T-helper 1 cell treated with Interleukin-12 subunit alpha and Interleukin-12 subunit beta and Interleukin-4 antibody, amounts not matched to agents 30 ng/mL and 1 ng/mL, for 36 hours (primary cell): ENCODE results near the gene HLA-E. TPM values are rescaled to one million over a fixed set of nuclear protein-coding genes. Genes with fewer than 3 reads are reported as not detected.
"Not testable (repeated sequence)": the region's sequence is repeated elsewhere in the genome, so short reads cannot be mapped to it uniquely, and the experiment has no call there.

ENCODE experiments used
- intact Hi-C: fragments of 100-400 bp; cut with micrococcal nuclease; formaldehyde crosslinking; loops from one replicate; pipeline ENCODE4 v1.15.1; 2024
- total RNA-seq: library from RNA; stranded (reverse); gene quantifications from 2 replicates; pipeline ENCODE4 v1.2.3, GENCODE V29; 2022

Gene HLA-E
- total RNA-seq, 1 donor from 2014 or later = 499 TPM

DNA sequence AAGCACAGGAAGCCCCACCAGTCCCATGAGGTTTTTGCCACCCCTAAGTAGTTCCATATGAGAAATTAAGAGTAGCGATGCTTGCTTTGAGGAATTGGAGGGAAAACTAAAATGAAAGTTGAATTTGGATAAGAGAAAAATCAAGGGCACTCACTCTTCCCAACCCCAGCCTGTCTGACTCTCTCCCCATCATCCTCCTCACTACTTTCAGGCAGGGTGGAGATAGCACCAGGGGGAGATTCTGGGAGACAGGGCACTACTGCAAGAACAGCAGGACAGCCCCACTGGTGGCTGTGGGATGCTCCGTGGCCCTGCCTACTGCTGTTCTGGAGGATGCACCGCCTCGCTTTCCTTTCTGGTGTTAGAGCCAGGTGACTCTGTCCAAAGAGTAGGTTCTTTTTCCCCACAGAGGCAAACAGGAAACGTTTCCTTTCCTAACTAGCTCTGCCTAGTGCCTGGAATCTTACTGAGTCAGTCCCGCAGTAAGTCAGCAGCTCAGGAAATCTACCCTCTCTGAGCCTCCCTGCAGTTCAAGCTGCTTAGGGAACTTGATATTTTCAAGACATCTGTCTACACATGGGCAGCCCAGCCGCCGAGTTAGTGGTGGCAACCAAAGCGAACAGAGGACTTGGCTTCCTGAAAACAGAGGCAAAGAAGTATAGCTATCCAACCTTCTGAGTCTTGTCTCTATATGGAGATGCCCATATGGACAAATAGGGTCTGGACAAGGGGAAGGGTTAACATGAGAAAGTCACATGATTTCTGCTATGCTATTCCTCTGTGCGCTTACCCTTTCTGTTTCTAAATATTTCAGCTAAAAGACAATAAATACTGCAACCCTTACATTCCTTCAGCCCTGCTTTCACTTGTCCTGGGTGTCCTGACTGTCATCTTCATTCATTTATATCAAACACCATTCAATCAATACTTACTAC is 11.4 kb downstream of the HLA-E start:
- intact Hi-C loops = loop anchor here (1.0 kb wide), 1 partner anchor 9 kb away; no protein-coding TSS in a partner anchor

DNA sequence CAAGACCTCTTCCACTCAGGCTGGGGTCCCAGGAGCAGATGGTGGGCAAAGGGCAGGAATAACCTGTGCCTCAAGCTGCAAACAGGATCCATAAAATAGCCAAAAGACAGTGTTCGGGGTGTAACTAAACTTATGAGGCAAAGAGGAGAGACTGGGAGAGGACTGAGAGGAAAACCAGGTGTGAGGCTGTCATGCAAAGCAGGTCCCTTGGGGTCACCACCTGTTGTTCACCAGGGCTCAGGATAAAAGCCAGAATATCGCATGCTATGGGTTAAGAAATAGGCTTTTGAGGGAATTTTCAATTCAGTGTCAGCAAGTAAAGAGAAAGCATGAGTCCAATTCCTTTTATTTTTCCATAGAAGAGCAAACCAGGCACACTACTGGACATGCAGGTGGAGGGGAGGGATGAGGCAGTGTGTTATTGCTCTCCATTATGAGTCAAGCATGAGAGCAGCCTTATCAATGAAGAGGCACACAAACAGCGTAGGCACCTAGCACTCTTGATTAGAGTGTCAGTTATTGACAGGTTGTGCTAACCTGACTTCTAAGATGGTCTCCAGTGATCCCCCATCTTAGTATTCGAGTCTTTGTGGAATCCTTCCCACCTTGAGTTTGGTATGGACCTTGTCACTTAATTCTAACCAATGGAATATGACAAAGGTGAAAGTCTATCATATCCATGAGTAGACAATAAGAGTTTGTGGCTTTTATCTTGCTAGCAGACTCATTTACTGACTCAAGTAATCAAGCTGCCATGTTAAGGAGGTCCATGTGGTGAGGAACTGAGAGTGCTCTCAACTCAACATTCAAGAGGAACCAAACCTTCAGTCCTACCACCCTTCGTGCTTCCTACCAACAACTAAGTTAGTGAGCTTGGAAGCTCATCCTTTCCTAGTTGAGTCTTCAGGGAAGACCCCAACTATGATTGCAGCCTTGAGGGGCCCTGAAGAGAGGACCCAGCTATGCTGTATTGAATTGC is 18.8 kb downstream of the HLA-E start:
- intact Hi-C loops = loop anchor here (1.0 kb wide), 1 partner anchor 8 kb away; no protein-coding TSS in a partner anchor

DNA sequence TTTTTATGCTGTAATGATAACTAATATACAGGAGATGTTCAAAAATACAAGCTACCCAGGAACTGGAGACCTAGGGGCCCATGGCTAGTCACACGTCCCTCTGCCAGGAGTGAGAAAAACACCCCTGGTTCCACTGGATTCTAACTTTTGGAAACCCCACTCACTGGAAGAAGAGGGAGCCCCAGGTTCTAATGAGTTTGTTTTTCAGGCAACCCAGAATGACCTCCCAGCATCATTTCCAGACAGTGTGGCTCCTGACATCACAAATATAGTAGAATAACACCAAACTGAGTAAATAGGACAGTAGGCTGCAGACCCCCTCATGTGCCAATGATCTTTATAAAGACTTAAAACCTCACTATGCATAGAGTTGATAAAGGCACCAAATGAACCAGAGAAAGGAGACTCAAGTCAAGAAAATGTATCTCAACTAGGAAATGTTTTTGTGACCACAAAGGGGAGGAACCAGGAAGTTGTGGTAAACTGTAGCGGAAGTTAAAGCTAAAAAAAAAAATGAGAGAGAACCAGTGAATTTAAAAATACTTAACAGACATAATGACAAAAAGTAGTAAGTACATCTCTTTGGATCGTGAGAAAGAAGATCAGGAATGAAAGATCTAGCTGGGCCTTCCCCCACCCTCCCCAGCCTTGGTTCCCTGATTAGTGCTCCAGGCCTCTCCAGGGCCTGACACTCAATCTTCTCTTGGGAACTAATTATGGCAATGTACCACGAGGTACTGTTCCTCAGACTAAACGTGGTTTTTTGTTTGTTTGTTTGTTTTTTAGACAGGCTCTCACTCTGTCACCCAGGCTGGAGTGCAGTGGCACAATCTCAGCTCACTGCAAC is 19.8 kb downstream of the HLA-E start:
- intact Hi-C loops = loop anchor here (1.0 kb wide), 4 partner anchors 7 to 20 kb away; partner anchors contain the start of gene HLA-E

DNA sequence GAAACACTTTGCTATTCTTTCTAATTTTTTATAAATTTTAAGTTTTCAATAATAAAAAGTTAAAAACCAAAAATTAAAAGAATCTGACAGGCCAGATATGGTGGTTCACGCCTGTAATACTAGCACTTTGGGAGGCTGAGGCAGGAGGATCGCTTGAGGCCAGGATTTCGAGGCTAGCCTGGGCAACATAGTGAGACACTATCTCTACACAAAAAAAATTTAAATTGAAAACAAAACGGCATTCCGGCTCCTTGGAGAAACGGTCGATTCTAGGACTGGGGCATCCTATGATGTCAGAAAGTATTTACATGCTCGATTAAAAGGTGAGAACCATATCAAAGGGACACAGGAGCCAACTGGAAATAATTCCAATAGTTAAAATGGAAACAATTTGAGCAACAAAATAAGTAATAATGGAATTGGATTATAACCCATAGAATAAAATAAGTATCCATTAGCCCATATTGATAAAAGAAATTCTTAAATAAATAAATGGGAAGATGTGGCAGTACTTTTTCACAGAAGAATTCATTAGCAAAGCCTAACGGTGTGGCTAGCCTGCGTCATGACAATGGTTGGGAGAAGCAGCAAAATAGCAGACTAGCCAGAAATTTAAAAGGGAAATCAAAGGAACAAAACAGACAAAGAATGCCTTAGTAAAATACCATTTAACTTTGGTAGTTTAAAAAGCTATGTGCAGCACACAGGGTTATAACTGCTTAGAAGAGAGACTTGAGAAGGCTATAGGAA is 21.3 kb downstream of the HLA-E start:
- intact Hi-C loops = no loop called here

DNA sequence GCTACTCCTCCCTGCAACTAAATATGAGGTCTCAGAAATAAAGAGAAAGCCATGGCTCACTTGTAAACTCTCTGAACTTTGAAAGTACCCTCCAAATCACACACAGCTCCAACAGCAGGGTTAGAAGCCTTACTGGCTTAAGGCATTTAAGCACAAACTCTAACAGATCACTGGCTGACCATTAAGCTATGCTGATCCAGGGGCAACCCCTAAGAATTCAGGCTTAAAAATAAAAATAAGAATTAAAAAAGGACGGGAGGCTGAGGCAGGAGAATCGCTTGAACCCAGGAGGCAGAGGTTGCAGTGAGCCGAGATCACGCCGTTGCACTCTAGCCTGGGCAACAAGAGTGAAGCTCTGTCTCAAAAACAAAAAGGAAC is 21.8 kb downstream of the HLA-E start:
- intact Hi-C loops = no loop called here

DNA sequence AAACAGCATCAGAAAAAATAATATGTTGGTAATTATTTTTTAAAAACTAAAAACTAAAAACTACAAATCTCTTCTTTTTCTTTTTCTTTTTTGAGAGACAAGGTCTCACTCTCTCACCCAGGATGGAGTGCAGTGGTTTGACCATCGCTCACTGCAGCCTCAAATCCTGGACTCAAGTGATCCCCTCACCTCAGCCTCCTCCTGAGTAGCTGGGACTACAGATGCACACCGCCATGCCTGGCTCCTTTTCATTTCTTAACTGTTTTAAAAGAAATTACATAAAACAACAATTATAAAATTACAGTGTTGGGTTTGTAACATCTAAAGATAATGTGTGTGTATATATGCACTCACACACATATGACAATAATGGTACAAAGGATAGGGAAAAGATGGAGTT is 24.1 kb downstream of the HLA-E start:
- intact Hi-C loops = no loop called here

DNA sequence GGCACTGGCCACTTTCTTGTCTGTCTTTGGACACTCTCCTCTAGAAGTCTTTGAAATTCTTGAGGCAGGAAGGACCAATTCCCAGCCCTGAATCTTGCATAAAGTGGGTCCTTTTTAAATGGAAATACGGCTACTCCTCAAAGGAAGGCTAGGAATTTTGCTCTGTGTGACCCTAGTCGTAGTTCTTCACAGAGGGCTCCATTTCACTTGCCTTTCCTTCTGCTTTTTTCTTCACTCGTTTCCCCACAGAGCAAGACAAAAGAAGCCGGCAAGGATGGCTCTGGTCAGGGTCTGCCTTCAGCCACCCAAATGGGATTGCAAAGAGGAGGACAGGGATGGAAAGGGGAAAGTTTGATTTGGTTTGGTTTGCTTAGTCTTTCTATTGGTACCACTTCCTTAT is 25.8 kb downstream of the HLA-E start:
- intact Hi-C loops = no loop called here

DNA sequence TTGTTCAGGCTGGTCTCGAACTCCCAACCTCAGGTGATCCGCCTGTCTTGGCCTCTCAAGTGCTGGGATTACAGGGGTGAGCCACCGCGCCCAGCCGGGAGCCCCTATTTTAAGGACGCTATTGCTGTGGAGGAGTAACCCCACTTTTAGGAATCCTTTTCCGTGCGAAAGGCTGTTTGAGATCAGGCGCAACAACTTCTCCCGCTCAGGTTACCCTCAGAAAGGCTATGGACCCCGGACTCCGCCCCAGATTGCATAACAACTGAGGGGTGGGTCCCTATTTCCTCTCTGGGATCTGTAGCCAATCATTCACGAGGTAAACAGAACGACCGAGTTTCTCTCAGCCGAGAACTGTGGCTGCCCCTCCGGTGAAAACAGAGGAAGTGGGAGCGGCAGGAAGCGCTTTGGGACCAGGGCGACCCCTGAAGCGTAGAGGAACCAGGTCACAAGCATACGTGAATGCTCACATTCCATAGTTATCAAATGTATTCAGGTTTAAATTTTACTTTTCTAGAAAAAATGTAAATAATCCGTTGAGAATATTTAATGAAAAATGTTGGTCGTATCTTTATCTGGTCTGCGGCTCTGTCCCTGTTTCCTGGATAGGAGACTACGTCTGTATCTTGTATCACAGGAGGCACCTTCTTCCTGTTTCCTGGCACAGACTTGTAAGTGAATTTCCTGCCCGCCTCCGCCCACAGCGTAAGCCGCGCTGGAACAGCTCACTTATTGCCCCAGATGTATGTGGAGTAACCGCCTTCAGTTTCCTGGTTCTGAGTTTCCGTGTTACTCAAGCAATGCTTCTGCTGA is 26.8 kb downstream of the HLA-E start:
- intact Hi-C loops = loop anchor here (1.0 kb wide), 6 partner anchors 8 to 221 kb away; partner anchors contain the start of genes ABCF1, GNL1 and HLA-E

DNA sequence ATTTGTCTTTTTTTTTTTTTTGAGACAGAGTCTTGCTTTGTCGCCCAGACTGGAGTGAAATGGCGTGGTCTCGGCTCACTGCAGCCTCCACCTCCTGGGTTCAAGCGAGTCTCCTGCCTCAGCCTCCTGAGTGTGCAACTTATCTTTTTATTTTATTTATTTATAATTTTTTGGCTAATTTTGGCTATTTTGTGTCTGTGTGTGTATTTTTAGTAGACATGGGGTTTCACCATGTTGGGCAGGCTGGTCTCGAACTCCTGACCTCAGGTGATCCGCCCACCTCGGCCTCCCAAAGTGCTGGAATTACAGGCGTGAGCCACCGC is 27.4 kb downstream of the HLA-E start:
- intact Hi-C loops = loop anchor here (1.0 kb wide), 6 partner anchors 8 to 221 kb away; partner anchors contain the start of genes ABCF1, GNL1 and HLA-E

DNA sequence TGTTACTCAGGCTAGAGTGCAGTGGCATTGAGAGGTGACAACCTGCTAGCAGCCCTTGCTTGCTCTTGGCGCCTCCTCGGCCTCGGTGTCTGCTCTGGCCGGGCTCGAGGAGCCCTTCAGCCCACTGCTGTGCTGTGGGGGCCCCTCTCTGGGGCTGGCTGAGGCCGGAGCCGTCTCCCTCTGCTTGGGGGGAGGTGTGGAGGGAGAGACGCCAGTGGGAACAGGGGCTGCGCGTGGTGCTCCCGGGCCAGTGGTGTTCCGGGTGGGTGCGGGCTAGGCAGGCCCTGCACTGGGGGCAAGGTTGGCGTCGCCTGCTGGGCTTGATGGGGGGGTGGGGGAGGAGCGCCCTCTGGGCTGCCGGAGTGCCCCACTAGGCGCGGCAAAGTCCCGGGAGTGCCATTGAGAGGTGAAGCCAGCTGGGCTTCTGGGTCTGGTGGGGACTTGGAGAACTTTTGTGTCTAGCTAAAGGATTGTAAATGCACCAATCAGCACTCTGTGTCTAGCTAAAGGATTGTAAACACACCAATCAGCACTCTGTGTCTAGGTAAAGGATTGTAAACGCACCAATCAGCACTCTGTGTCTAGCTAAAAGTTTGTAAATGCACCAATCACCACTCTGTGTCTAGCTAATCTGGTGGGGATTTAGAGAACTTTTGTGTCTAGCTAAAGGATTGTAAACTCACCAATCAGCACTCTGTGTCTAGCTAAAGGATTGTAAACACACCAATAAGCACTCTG is 28.6 kb downstream of the HLA-E start:
- intact Hi-C loops = not testable (repeated sequence)

DNA sequence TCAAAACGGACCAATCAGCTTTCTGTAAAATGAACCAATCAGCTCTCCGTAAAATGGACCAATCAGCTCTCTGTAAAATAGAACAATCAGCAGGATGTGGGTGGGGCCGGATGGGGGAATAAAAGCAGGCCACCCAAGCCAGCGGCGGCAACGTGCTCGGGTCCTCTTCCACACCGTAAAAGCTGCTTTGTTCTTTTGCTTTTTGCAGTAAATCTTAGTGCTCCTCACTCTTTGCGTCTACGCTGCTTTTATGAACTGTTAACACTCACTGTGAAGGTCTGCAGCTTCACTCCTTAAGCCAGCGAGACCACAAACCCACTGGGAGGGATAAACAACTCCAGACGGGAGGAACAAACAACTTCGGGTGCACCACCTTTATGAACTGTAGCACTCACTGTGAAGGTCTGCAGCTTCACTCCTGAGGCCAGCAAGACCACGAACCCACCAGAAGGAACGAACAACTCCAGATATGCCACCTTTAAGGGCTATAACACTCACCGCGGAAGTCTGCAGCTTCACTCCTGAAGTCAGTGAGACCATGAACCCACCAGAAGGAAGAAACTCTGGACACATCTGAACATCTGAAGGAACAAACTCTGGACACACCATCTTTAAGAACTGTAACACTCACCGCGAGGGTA is 29.3 kb downstream of the HLA-E start:
- intact Hi-C loops = not testable (repeated sequence)

DNA sequence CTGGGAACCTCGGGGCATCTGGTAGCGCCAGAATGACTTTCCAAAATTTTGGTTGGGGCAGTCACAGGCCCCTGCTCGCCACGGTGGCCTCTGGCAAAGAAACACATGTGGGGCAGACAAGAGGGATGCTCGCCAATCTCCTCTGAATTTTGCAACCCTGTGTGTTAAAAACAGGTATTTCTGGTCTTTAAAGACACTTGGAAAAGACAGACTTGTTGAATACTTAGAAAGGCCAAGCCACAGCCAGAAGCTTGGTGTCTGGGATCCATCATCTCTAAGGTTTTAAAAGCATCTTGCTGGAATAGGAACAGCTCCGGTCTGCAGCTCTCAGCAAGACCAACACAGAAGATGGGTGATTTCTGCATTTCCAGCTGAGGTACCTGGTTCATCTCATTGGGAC is 31.2 kb downstream of the HLA-E start:
- intact Hi-C loops = no loop called here

DNA sequence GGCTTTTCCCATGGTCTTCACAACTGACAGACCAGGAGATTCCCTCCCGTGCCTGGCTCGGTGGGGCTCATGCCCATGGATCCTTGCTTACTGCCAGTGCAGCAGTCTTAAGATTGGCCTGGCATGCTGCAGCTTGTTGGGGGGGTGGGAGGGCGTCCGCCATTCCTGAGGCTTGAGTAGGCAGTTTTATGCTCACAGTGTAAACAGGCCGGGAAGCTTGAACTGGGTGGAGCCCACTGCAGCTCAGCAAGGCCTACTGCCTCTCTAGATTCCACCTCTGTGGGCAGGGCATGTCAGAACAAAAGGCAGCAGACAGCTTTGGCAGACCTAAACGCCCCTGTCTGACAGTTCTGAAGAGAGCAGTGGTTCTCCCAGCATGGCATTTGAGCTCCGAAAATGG is 31.8 kb downstream of the HLA-E start:
- intact Hi-C loops = not testable (repeated sequence)

DNA sequence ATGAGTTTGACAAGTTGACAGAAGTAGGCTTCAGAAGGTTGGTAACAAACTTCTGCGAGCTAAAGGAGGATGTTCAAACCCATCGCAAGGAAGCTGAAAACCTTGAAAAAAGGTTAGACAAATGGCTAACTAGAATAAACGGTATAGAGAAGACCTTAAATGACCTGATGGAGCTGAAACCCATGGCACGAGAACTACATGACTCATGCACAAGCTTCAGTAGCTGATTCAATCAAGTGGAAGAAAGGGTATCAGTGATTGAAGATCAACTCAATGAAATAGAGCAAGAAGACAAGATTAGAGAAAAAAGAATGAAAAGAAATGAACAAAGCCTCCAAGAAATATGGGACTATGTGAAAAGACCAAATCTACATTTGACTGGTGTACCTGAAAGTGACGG is 32.6 kb downstream of the HLA-E start:
- intact Hi-C loops = not testable (repeated sequence)

DNA sequence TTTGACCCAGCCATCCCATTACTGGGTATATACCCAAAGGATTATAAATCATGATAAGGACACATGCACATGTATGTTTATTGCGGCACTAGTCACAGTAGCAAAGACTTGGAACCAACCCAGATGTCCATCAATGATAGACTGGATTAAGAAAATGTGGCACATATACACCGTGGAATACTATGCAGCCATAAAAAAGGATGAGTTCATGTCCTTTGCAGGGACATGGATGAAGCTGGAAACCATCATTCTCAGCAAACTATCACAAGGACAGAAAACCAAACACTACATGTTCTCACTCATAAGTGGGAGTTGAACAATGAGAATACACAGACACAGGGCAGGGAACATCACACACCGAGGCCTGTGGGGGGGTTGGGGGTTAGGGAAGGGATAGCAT is 37.1 kb downstream of the HLA-E start:
- intact Hi-C loops = not testable (repeated sequence)

DNA sequence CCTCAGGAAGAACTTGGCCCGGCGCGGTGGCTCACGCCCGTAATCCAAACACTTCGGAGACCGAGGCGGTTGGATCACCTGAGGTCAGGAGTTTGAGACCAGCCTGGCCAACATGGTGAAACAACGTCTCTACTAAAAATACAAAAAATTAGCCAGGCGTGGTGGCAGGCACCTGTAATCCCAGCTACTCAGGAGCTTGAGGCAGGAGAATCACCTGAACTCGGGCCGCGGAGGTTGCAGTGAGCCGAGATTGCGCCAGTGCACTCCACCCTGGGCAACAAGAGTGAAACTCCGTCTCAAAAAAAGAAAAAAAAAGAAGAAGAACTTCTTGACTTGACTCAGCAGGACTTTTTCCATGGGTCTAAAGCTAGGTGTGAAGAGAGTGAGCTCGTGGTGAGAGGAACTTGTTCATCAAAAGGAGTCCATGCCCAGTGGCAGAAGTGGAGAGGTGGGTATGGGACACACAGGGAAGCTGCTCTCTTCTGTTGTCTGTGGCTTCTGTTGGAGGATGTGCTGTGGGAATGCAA is 40.1 kb downstream of the HLA-E start:
- intact Hi-C loops = loop anchor here (1.0 to 2.0 kb wide), 4 partner anchors 13 to 39 kb away; no protein-coding TSS in a partner anchor

DNA sequence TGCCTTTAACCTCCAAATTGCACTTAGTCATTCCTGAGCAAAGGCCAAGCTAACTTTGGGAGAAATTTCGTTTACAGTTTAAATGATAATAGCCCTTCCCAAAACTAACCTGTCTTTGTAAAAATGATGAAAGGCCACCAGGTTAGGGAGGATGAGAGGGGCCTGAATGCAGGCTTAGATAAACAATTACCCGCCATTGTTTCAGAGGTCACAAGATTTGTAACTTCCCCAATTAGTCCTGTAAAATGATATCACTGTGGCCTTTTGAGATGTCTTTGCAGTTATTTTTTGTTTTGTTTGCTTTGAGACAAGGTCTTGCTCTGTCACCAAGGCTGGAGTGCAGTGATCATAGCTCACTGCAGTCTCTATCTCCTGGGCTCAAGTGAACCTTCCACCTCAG is 40.7 kb downstream of the HLA-E start:
- intact Hi-C loops = no loop called here
